ENCODE results near the gene DMKN. TPM values are rescaled to one million over a fixed set of nuclear protein-coding genes. Genes with fewer than 3 reads are reported as not detected.

DMKN gene
- total and polyA plus RNA-seq, 9 of the 15 experiments (the other 6 are each of a cell fraction or from before 2014, with no cell fraction given), result 0.36 to 0.53 TPM; not detected in 7

GRCh38 chr19:35509861-35510625 is 3.4 kb downstream of the DMKN start (continued):
- TF ChIP-seq ZBTB40 (IDR thresholded peaks at IDR 0.05) (no peak), ZBTB40 (CRISPR knock-in tag; IDR thresholded peaks at IDR 0.05) (no peak), ZNF316 (IDR thresholded peaks at IDR 0.05) (no peak), CHD2 (IDR thresholded peaks at IDR 0.05; ENCODE audit: low read depth, low read length) (no peak), REST (IDR thresholded peaks at IDR 0.05; ENCODE audit: borderline replicate concordance) (peak; percentile 63; the same call in 1 of the 2 replicates), REST (CRISPR knock-in tag; IDR thresholded peaks at IDR 0.05; ENCODE audit: low read depth) (no peak), RCOR1 (IDR thresholded peaks at IDR 0.05; ENCODE audit: borderline replicate concordance in 1 of 2, low read depth in 2 of 2, low read length in 2 of 2) (0 out of 4 replicates have a peak, but pooled peaks of 1 of the 2 experiments have one; percentile 33), CREM (IDR thresholded peaks at IDR 0.05; ENCODE audit: low read depth) (peak; percentile 37; the same call in 1 of the 2 replicates)
